RWPE2 (cell line): ENCODE measurements around the gene HYCC1.
"Not testable (repeated sequence)": the region's sequence is repeated elsewhere in the genome, so short reads cannot be mapped to it uniquely, and the experiment has no call there.

Source experiments
- ATAC-seq: fragments of 200-7000 bp; cut with Tn5 transposase; 3 replicates; pipeline ENCODE4 v1.9.1; 2021; ENCODE audit warnings: low read depth
- DNase-seq: peaks from one replicate; pipeline ENCODE4 v3.0.0-alpha.2; 2020; ENCODE audit warnings: low spot score
- H3K27ac ChIP-seq: fragments of 450-650 bp; 2 replicates; pipeline ENCODE4 v1.5.1; 2017; ENCODE audit warnings: mild to moderate bottlenecking; ENCODE audit not compliant: poor library complexity, severe bottlenecking
- H3K27me3 ChIP-seq: fragments of 250-450 bp; sonication (Bioruptor Pico); 2 replicates; pipeline ENCODE4 v1.5.1; 2021; ENCODE audit warnings: mild to moderate bottlenecking, moderate library complexity; ENCODE audit not compliant: insufficient read depth, poor library complexity, severe bottlenecking
- H3K36me3 ChIP-seq: fragments of 250-450 bp; sonication (Bioruptor Pico); 2 replicates; pipeline ENCODE4 v1.5.1; 2020; ENCODE audit warnings: low read depth, mild to moderate bottlenecking, moderate library complexity
- H3K4me1 ChIP-seq: fragments of 250-450 bp; sonication (Bioruptor Pico); 2 replicates; pipeline ENCODE4 v1.5.1; 2021; ENCODE audit warnings: mild to moderate bottlenecking, moderate library complexity; ENCODE audit not compliant: insufficient read depth, poor library complexity, severe bottlenecking
- H3K4me3 ChIP-seq: fragments of 250-450 bp; sonication (Bioruptor Pico); 2 replicates; pipeline ENCODE4 v1.5.1; 2021; ENCODE audit warnings: mild to moderate bottlenecking, moderate library complexity; ENCODE audit not compliant: severe bottlenecking
- H3K9me3 ChIP-seq: fragments of 250-450 bp; sonication (Bioruptor Pico); 2 replicates; pipeline ENCODE4 v1.5.1; 2021; ENCODE audit warnings: mild to moderate bottlenecking, moderate library complexity; ENCODE audit not compliant: severe bottlenecking
- TF ChIP-seq, protein P1 (sequence below): fragments of 450-650 bp; IDR thresholded peaks from one replicate; pipeline ENCODE4 v1.5.1; 2017; ENCODE audit warnings: mild to moderate bottlenecking, moderate library complexity; ENCODE audit not compliant: poor library complexity, severe bottlenecking

HYCC1 gene

DNA sequence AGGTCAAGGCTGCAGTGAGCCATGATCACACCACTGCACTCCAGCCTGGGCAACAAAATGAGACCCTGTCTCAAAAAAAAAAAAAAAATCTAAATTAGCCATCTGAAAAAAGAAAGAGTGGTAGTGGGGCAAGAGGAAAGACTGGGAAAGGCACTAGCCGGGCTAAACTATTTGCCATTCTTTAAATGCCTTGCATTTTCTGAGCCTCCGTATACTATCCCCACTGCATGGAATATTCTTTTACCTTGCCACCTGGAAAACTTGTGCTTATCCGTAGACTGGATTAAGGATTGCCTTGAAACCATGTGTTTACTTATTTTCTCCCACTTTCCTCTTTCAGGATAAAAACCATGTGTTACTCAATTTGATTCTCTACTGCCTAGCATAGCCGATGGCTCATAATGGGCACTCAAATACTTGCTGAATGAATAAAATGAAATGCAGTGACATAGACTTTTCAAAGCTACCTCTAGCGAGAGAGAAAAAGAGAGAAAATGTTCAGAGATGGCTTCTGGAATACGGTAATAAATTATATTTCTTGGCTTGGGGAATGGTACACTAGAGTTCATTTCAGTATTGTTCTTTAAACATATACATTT lies 30.6 kb downstream of the HYCC1 start:
- peaks cover 10% of the 10 kb centered on the region for H3K36me3 ChIP-seq
- H3K27me3 ChIP-seq, result no peaks in the 10 kb centered on the region
- H3K4me1 ChIP-seq, result peaks cover 35% of the 10 kb centered on the region
- no peaks in the 10 kb centered on the region for H3K9me3 ChIP-seq
- ATAC-seq (no peak), DNase-seq (no peak)
- TF ChIP-seq, protein P1, sequence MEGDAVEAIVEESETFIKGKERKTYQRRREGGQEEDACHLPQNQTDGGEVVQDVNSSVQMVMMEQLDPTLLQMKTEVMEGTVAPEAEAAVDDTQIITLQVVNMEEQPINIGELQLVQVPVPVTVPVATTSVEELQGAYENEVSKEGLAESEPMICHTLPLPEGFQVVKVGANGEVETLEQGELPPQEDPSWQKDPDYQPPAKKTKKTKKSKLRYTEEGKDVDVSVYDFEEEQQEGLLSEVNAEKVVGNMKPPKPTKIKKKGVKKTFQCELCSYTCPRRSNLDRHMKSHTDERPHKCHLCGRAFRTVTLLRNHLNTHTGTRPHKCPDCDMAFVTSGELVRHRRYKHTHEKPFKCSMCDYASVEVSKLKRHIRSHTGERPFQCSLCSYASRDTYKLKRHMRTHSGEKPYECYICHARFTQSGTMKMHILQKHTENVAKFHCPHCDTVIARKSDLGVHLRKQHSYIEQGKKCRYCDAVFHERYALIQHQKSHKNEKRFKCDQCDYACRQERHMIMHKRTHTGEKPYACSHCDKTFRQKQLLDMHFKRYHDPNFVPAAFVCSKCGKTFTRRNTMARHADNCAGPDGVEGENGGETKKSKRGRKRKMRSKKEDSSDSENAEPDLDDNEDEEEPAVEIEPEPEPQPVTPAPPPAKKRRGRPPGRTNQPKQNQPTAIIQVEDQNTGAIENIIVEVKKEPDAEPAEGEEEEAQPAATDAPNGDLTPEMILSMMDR, result no peak
- no peak overlapping the region for H3K4me3 ChIP-seq
- no peak overlapping the region for H3K27ac ChIP-seq

DNA sequence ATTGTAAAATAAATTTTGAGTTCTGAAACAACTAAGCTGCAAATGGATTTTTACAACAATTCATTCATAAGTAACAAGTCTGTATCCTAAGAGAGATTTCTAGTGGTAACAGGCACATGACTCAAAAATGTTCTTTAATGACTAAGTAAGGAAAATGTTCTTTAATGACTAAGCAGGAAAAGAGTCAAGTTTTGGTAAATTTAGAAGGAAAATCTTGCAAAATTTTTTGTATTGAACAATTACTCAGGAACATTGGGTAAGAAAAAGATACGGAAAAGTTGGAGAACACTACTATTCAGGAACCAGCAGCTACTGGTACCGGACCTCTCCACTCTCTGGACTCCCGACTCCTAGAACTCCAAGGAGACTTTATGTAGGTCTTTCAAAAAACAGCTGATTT lies 33.5 kb downstream of the HYCC1 start:
- no peak overlapping the region for H3K4me3 ChIP-seq
- peak overlapping the region; percentile 97 for H3K27ac ChIP-seq
- ATAC-seq (peak; percentile 79), DNase-seq (no peak)
- H3K36me3 ChIP-seq, result peaks cover 32% of the 10 kb centered on the region
- TF ChIP-seq, protein P1, result no peak
- peaks cover 42% of the 10 kb centered on the region for H3K4me1 ChIP-seq
- H3K27me3 ChIP-seq, result no peaks in the 10 kb centered on the region
- no peaks in the 10 kb centered on the region for H3K9me3 ChIP-seq

DNA sequence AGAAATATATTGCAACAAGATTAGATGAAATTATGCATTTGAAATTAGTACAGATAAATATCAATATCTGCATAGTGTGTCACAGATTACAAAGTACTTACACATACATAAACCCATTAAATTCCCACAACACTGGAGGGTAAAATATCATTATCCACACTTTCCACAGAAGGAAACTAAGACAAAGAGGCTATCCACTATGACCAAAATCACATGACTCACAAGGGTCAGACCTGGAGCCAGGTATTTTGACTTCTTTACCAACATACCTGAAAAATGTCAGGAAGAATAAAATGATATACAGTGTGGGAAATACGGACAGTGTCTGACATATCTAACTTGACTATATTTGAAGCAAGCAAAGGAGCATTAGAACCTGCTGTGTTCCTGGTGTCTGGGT lies 34.1 kb downstream of the HYCC1 start:
- Histone ChIP-seq H3K27me3 (no peaks in the 10 kb centered on the region), H3K9me3 (no peaks in the 10 kb centered on the region), H3K27ac (peak overlapping the region; percentile 97), H3K4me3 (no peak overlapping the region), H3K4me1 (peaks cover 42% of the 10 kb centered on the region), H3K36me3 (peaks cover 37% of the 10 kb centered on the region)
- ATAC-seq (peak; percentile 58), DNase-seq (no peak)
- TF ChIP-seq, protein P1, result no peak

DNA sequence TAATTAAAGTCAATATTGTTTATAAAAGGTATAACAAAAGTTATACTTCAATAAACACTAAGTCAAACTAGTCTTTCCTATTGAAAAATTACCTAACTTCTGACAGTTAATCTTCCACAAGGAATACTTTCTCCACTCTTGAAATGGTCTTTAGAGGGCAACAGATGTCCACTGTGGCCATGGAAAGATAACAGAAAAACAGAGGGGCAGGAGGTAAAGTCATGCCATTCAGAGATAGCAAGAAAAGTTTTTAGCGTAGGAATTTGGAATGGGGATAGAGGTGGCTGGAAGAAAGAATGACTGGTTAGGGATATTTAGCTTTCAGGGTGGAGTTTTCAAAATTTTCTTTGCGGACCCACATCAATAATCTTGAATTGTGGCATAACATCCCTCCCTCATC lies 34.7 kb downstream of the HYCC1 start:
- DNase-seq (no peak), ATAC-seq (no peak)
- peaks cover 42% of the 10 kb centered on the region for H3K4me1 ChIP-seq
- TF ChIP-seq, protein P1, result peak; percentile 26
- peak overlapping the region; percentile 97 for H3K27ac ChIP-seq
- H3K9me3 ChIP-seq, result no peaks in the 10 kb centered on the region
- H3K4me3 ChIP-seq, result no peak overlapping the region
- H3K36me3 ChIP-seq, result peaks cover 43% of the 10 kb centered on the region
- no peaks in the 10 kb centered on the region for H3K27me3 ChIP-seq

DNA sequence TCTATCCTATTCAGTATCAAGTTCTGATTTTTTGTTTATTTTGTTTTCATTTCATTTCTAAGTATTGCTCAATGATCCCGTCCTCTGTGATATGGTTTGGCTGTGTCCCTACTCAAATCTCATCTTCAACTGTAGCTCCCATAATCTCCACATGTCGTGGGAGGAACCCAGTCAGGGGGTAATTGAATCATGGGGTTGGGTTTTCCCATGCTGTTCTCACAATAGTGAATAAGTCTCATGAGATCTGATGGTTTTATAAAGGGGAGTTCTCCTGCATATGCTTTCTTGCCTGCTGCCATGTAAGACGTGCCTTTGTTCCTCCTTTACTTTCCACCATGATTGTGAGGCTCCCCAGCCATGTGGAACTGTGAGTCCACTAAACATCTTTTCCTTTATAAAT lies 39.3 kb downstream of the HYCC1 start:
- not testable (repeated sequence) for H3K27me3 ChIP-seq, ATAC-seq, H3K9me3 ChIP-seq, H3K4me3 ChIP-seq, DNase-seq, H3K27ac ChIP-seq
- Histone ChIP-seq H3K36me3 (peaks cover 77% of the 10 kb centered on the region), H3K4me1 (peaks cover 17% of the 10 kb centered on the region)
